K562 (cell line): Measurements from ENCODE around the gene LMBRD1. TPM values are rescaled to one million over a fixed set of nuclear protein-coding genes. Genes with fewer than 3 reads are reported as not detected.

Experiments used
- ATAC-seq: fragments of 200-7000 bp; cut with Tn5 transposase; 3 replicates; pipeline ENCODE4 v1.9.1; 2020; ENCODE audit warnings: moderate library complexity
- BruUV-seq: library from RNA; stranded (reverse); fragments of 400-500 nt; replicated peaks from 2 replicates; lab custom pipeline; 2021; lab: Mats Ljungman, UMichigan
- CTCF ChIA-PET: fragments of 300-600 bp; formaldehyde crosslinking; extraction: SDS; loops from one replicate; lab custom pipeline; 2021; ENCODE audit warnings: low intra/inter-chr PET ratio; lab: Yijun Ruan, JAX
- POLR2A ChIA-PET: fragments of 300-600, 350-650 bp; sonication (Branson Sonifier 250); formaldehyde crosslinking; extraction: SDS; loops from one replicate; lab custom pipeline; 2021; ENCODE audit warnings: antibody characterized with exemption, inconsistent platforms; lab: Yijun Ruan, JAX
- DNase-seq, 4 experiments: peaks; one replicate each; pipeline versions ENCODE4 v3.0.0 to v3.0.0-alpha.2; 2011 to 2018; ENCODE audit warnings: low spot score in 3 of 4, mixed read lengths in 3 of 4; ENCODE audit errors: extremely low read depth in 1 of 4
- FAIRE-seq: peaks from 2 replicates; lab custom pipeline; 2011; peaks lifted over from hg19 to GRCh38; lab: Jason Lieb, UNC
- H2AFZ ChIP-seq: 2 replicates; pipeline ENCODE4 v1.6.0; 2011; ENCODE audit warnings: low read depth, low read length, control low read depth, inconsistent platforms
- H3K27ac ChIP-seq: fragments of 200-600 bp; 3 replicates; pipeline ENCODE4 v1.8.0; 2011; ENCODE audit warnings: low read depth, mild to moderate bottlenecking, control low read depth, inconsistent platforms, low read length, moderate library complexity, mixed read lengths; ENCODE audit errors: extremely low read depth
- H3K27me3 ChIP-seq, 2 experiments: fragments of 300-600 bp in 1 of 2; 2 replicates in 1 of 2; 3 replicates in 1 of 2; pipeline versions ENCODE4 v1.6.0 to v1.8.0; 2011; ENCODE audit warnings: inconsistent platforms in 2 of 2, low read length in 2 of 2, mild to moderate bottlenecking in 1 of 2, mixed read lengths in 1 of 2, moderate library complexity in 1 of 2; ENCODE audit not compliant: control insufficient read depth in 2 of 2, insufficient read depth in 2 of 2
- H3K36me3 ChIP-seq: fragments of 300-600 bp; 3 replicates; pipeline ENCODE4 v1.8.0; 2011; ENCODE audit warnings: mild to moderate bottlenecking, low read length, inconsistent platforms; ENCODE audit not compliant: control insufficient read depth, insufficient read depth
- H3K4me1 ChIP-seq, 2 experiments: fragments of 200-600 bp in 1 of 2; replicated peaks in 1 of 2; 2 replicates in 1 of 2; 3 replicates in 1 of 2; pipeline versions ENCODE4 v1.5.1 to v1.8.0; 2011; ENCODE audit warnings: inconsistent platforms in 2 of 2, low read length in 2 of 2, mild to moderate bottlenecking in 1 of 2, mixed read lengths in 1 of 2, moderate library complexity in 1 of 2; ENCODE audit not compliant: control insufficient read depth in 2 of 2, insufficient read depth in 2 of 2
- H3K4me2 ChIP-seq: 2 replicates; pipeline ENCODE4 v1.6.1; 2011; ENCODE audit warnings: low read length, control low read depth, inconsistent platforms, mixed read lengths; ENCODE audit not compliant: insufficient read depth
- H3K4me3 ChIP-seq: fragments of 200-600 bp; sonication (generic), shearing (Covaris generic); 2 replicates; pipeline ENCODE4 v1.5.1; 2016; ENCODE audit warnings: control low read depth, inconsistent platforms
- H3K79me2 ChIP-seq: fragments of 200-600 bp; 3 replicates; pipeline ENCODE4 v1.8.0; 2011; ENCODE audit warnings: low read length, inconsistent platforms; ENCODE audit not compliant: control insufficient read depth, insufficient read depth
- H3K9ac ChIP-seq, 2 experiments: 2 replicates each; pipeline versions ENCODE4 v1.6.0 to v1.6.1; 2011; ENCODE audit warnings: low read depth in 2 of 2, low read length in 2 of 2, control low read depth in 1 of 2, inconsistent platforms in 1 of 2, mild to moderate bottlenecking in 1 of 2, mixed read lengths in 1 of 2; ENCODE audit not compliant: insufficient read depth in 1 of 2
- H3K9me1 ChIP-seq: one replicate; pipeline ENCODE4 v1.6.0; 2011; ENCODE audit warnings: inconsistent platforms, mild to moderate bottlenecking, low read length, moderate library complexity; ENCODE audit not compliant: control insufficient read depth, insufficient read depth
- H3K9me3 ChIP-seq: replicated peaks from 2 replicates; pipeline ENCODE4 v1.5.1; 2011; ENCODE audit warnings: low read depth, low read length, inconsistent platforms; ENCODE audit not compliant: control insufficient read depth, insufficient read depth
- H4K20me1 ChIP-seq: replicated peaks from 2 replicates; pipeline ENCODE4 v1.6.1; 2011; ENCODE audit warnings: low read length, inconsistent platforms, mixed read lengths; ENCODE audit not compliant: control insufficient read depth, insufficient read depth
- JUND ChIP-seq, 2 experiments: IDR thresholded peaks; 2 replicates in 1 of 2; 3 replicates in 1 of 2; pipeline ENCODE4 v1.6.1; 2011; ENCODE audit warnings: borderline replicate concordance in 2 of 2, low read depth in 2 of 2, low read length in 2 of 2, improper control_type of control experiment in 1 of 2, missing biosample characterization in 1 of 2, missing genetic modification characterization in 1 of 2, missing genetic modification reagents in 1 of 2
- MYC ChIP-seq, 2 experiments: fragments of 250-450 bp in 1 of 2; sonication (Bioruptor Pico) in 1 of 2; IDR thresholded peaks; 2 replicates each; pipeline versions ENCODE4 v1.5.1 to v1.6.1; 2012 to 2021; ENCODE audit warnings: low read depth in 2 of 2, borderline replicate concordance in 1 of 2, improper control_type of control experiment in 1 of 2, low read length in 1 of 2, mild to moderate bottlenecking in 1 of 2, moderate library complexity in 1 of 2
- POLR2H ChIP-seq: IDR thresholded peaks from 2 replicates; pipeline ENCODE4 v1.6.1; 2016; ENCODE audit warnings: missing genetic modification characterization, low read depth, mild to moderate bottlenecking, control low read depth, missing compliant biosample characterization, moderate library complexity
- XRCC4 ChIP-seq: IDR thresholded peaks from one replicate; pipeline ENCODE4 v1.6.1; 2011; ENCODE audit not compliant: insufficient read depth, insufficient read length; ENCODE audit errors: extremely low read depth
- ZNF165 ChIP-seq: fragments of 250-450 bp; sonication (Bioruptor Pico); IDR thresholded peaks from 2 replicates; pipeline ENCODE4 v1.4.0; 2020; ENCODE audit warnings: borderline replicate concordance
- ZNF76 ChIP-seq: fragments of 250-450 bp; sonication (Bioruptor Pico); IDR thresholded peaks from 2 replicates; pipeline ENCODE4 v1.4.0; 2020; ENCODE audit warnings: mild to moderate bottlenecking, moderate library complexity, borderline replicate concordance
- ZNF778 ChIP-seq: fragments of 450-650 bp; formaldehyde crosslinking; IDR thresholded peaks from 2 replicates; pipeline ENCODE4 v1.4.0; 2020; ENCODE audit warnings: mild to moderate bottlenecking, moderate library complexity
- WGBS: fragments of 100-300 bp; shearing (Covaris generic); methylation state at CpG from one replicate; pipeline ENCODE4 v1.1.6; 2016; ENCODE audit warnings: low coverage, mixed read lengths; ENCODE audit not compliant: insufficient coverage; ENCODE audit errors: missing lambda C conversion rate; 5-methylcytosine and 5-hydroxymethylcytosine counted together
- in situ Hi-C: fragments of 300-500 bp; cut with MboI; formaldehyde crosslinking; loops from 4 replicates; pipeline ENCODE4 v1.15.0; 2018; ENCODE audit warnings: inconsistent platforms, mixed read lengths
- intact Hi-C: fragments of 100-400 bp; cut with micrococcal nuclease; formaldehyde crosslinking; loops from 2 replicates; pipeline ENCODE4 v1.14.2; 2022
- polyA plus RNA-seq, 8 experiments: library from polyadenylated mRNA; depleted of rRNA in 4 of 8; stranded (reverse) in 5 of 8; unstranded in 3 of 8; fragments of >200 nt; fragmentation: Nextera tagmentation in 2 of 8; fragmentation: Illumina TruSeq in 1 of 8; extraction: Ambion mirVana in 2 of 8; extraction: Trizol in 1 of 8; gene quantifications; 2 replicates each; pipeline versions ENCODE4 v1.2.1 to v1.2.3, GENCODE V29; 2011 to 2014; ENCODE audit warnings: inconsistent platforms in 1 of 8, missing spikeins in 1 of 8
- total RNA-seq, 7 experiments: library from RNA; depleted of rRNA in 6 of 7; stranded (reverse); fragments of >200 nt in 6 of 7; fragmentation: Illumina TruSeq in 2 of 7; extraction: Trizol in 2 of 7; gene quantifications; 2 replicates each; pipeline versions ENCODE4 v1.2.1 to v1.2.3, GENCODE V29; 2011 to 2021; ENCODE audit warnings: low replicate concordance in 1 of 7
- TF ChIP-seq, protein P1 (sequence below): fragments of 250-450 bp; sonication (Bioruptor Pico); IDR thresholded peaks from 2 replicates; pipeline ENCODE4 v1.8.0; 2021; ENCODE audit warnings: mild to moderate bottlenecking, moderate library complexity
- TF ChIP-seq, protein P2 (sequence below): fragments of 200-600 bp; sonication (generic); IDR thresholded peaks from one replicate; pipeline ENCODE4 v1.6.1; 2012; ENCODE audit warnings: mild to moderate bottlenecking, low read depth, low read length, inconsistent platforms

The LMBRD1 gene
- total and polyA plus RNA-seq, 9 of the 15 experiments (the other 6 are each of a cell fraction or from before 2014, with no cell fraction given), result 14.0 to 85.2 (median 26.5) TPM

- no peak overlapping the region for H3K4me2 ChIP-seq
- H3K36me3 ChIP-seq, result no peaks in the 10 kb centered on the region
- no peaks in the 10 kb centered on the region for H3K4me1 ChIP-seq
- in situ Hi-C loops (no loop called here), intact Hi-C loops (no loop called here)
- ATAC-seq (no peak; the same call in 2 of the 3 replicates), FAIRE-seq (no peak), DNase-seq (no peak)
- H3K4me3 ChIP-seq, result no peak overlapping the region
- POLR2A ChIA-PET, result no interaction called here
- H2AFZ ChIP-seq, result no peak overlapping the region
- no peaks in the 10 kb centered on the region for H3K79me2 ChIP-seq
- CTCF ChIA-PET, result no interaction called here
- H3K9ac ChIP-seq, result no peak overlapping the region
- no TSS peak for BruUV-seq
- WGBS, result 43% methylated on average over 4 of the region's 4 CpGs
- H3K9me3 ChIP-seq, result no peaks in the 10 kb centered on the region
- no peak overlapping the region for H3K27ac ChIP-seq
- no peaks in the 10 kb centered on the region for H3K27me3 ChIP-seq
- no peaks in the 10 kb centered on the region for H3K9me1 ChIP-seq
- no peaks in the 10 kb centered on the region for H4K20me1 ChIP-seq
- TF ChIP-seq MYC (IDR thresholded peaks at IDR 0.05; ENCODE audit: low read depth, low read length), result no peak
- no peak for TF ChIP-seq MYC (CRISPR knock-in tag; IDR thresholded peaks at IDR 0.05; ENCODE audit: borderline replicate concordance, low read depth)
- no peak for TF ChIP-seq JUND (IDR thresholded peaks at IDR 0.05; ENCODE audit: borderline replicate concordance, low read depth, low read length)
- no peak for TF ChIP-seq JUND (tag; IDR thresholded peaks at IDR 0.05; ENCODE audit: borderline replicate concordance, low read depth, low read length)
- TF ChIP-seq POLR2H, result no peak
- TF ChIP-seq, protein P1, sequence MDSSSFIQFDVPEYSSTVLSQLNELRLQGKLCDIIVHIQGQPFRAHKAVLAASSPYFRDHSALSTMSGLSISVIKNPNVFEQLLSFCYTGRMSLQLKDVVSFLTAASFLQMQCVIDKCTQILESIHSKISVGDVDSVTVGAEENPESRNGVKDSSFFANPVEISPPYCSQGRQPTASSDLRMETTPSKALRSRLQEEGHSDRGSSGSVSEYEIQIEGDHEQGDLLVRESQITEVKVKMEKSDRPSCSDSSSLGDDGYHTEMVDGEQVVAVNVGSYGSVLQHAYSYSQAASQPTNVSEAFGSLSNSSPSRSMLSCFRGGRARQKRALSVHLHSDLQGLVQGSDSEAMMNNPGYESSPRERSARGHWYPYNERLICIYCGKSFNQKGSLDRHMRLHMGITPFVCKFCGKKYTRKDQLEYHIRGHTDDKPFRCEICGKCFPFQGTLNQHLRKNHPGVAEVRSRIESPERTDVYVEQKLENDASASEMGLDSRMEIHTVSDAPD (CRISPR knock-in tag), result no peak
- TF ChIP-seq ZNF165 (CRISPR knock-in tag), result no peak
- TF ChIP-seq, protein P2, sequence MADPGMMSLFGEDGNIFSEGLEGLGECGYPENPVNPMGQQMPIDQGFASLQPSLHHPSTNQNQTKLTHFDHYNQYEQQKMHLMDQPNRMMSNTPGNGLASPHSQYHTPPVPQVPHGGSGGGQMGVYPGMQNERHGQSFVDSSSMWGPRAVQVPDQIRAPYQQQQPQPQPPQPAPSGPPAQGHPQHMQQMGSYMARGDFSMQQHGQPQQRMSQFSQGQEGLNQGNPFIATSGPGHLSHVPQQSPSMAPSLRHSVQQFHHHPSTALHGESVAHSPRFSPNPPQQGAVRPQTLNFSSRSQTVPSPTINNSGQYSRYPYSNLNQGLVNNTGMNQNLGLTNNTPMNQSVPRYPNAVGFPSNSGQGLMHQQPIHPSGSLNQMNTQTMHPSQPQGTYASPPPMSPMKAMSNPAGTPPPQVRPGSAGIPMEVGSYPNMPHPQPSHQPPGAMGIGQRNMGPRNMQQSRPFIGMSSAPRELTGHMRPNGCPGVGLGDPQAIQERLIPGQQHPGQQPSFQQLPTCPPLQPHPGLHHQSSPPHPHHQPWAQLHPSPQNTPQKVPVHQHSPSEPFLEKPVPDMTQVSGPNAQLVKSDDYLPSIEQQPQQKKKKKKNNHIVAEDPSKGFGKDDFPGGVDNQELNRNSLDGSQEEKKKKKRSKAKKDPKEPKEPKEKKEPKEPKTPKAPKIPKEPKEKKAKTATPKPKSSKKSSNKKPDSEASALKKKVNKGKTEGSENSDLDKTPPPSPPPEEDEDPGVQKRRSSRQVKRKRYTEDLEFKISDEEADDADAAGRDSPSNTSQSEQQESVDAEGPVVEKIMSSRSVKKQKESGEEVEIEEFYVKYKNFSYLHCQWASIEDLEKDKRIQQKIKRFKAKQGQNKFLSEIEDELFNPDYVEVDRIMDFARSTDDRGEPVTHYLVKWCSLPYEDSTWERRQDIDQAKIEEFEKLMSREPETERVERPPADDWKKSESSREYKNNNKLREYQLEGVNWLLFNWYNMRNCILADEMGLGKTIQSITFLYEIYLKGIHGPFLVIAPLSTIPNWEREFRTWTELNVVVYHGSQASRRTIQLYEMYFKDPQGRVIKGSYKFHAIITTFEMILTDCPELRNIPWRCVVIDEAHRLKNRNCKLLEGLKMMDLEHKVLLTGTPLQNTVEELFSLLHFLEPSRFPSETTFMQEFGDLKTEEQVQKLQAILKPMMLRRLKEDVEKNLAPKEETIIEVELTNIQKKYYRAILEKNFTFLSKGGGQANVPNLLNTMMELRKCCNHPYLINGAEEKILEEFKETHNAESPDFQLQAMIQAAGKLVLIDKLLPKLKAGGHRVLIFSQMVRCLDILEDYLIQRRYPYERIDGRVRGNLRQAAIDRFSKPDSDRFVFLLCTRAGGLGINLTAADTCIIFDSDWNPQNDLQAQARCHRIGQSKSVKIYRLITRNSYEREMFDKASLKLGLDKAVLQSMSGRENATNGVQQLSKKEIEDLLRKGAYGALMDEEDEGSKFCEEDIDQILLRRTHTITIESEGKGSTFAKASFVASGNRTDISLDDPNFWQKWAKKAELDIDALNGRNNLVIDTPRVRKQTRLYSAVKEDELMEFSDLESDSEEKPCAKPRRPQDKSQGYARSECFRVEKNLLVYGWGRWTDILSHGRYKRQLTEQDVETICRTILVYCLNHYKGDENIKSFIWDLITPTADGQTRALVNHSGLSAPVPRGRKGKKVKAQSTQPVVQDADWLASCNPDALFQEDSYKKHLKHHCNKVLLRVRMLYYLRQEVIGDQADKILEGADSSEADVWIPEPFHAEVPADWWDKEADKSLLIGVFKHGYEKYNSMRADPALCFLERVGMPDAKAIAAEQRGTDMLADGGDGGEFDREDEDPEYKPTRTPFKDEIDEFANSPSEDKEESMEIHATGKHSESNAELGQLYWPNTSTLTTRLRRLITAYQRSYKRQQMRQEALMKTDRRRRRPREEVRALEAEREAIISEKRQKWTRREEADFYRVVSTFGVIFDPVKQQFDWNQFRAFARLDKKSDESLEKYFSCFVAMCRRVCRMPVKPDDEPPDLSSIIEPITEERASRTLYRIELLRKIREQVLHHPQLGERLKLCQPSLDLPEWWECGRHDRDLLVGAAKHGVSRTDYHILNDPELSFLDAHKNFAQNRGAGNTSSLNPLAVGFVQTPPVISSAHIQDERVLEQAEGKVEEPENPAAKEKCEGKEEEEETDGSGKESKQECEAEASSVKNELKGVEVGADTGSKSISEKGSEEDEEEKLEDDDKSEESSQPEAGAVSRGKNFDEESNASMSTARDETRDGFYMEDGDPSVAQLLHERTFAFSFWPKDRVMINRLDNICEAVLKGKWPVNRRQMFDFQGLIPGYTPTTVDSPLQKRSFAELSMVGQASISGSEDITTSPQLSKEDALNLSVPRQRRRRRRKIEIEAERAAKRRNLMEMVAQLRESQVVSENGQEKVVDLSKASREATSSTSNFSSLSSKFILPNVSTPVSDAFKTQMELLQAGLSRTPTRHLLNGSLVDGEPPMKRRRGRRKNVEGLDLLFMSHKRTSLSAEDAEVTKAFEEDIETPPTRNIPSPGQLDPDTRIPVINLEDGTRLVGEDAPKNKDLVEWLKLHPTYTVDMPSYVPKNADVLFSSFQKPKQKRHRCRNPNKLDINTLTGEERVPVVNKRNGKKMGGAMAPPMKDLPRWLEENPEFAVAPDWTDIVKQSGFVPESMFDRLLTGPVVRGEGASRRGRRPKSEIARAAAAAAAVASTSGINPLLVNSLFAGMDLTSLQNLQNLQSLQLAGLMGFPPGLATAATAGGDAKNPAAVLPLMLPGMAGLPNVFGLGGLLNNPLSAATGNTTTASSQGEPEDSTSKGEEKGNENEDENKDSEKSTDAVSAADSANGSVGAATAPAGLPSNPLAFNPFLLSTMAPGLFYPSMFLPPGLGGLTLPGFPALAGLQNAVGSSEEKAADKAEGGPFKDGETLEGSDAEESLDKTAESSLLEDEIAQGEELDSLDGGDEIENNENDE, result no peak
- no peak for TF ChIP-seq XRCC4
- no peak for TF ChIP-seq ZNF76 (CRISPR knock-in tag)
- TF ChIP-seq ZNF778 (CRISPR knock-in tag), result no peak
Measured at GRCh38 chr6:69802995-69803394, 6.2 kb upstream of the LMBRD1 start.
